Progenitor cell of endocrine pancreas (in vitro differentiated cells): Measurements from ENCODE around the gene STARD3. TPM values are rescaled to one million over a fixed set of nuclear protein-coding genes. Genes with fewer than 3 reads are reported as not detected.
A peak's percentile ranks its signal among the peaks of the same experiment; 100 is the strongest.

Experiments used
- DNase-seq: peaks from one replicate; pipeline ENCODE4 v3.0.0; 2021; ENCODE audit warnings: low spot score; ENCODE audit not compliant: unreplicated experiment
- H3K27ac Mint-ChIP-seq: 2 replicates; pipeline ENCODE4 v1.8.0; 2021; ENCODE audit warnings: mild to moderate bottlenecking, moderate library complexity, mixed read lengths
- H3K27me3 Mint-ChIP-seq: 2 replicates; pipeline ENCODE4 v1.8.0; 2021; ENCODE audit warnings: mixed read lengths
- H3K36me3 Mint-ChIP-seq: 2 replicates; pipeline ENCODE4 v1.8.0; 2022; ENCODE audit warnings: mixed read lengths; ENCODE audit not compliant: insufficient read depth
- H3K4me1 Mint-ChIP-seq: 2 replicates; pipeline ENCODE4 v1.8.0; 2021; ENCODE audit warnings: low read depth, mixed read lengths
- H3K4me3 Mint-ChIP-seq: 2 replicates; pipeline ENCODE4 v1.8.0; 2021; ENCODE audit warnings: low read depth, mild to moderate bottlenecking, moderate library complexity, mixed read lengths
- H3K9me3 Mint-ChIP-seq: 2 replicates; pipeline ENCODE4 v1.8.0; 2021; ENCODE audit warnings: low read depth, mixed read lengths
- CTCF ChIP-seq: fragments of 200-600 bp; sonication (generic); IDR thresholded peaks from one replicate; pipeline ENCODE4 v1.5.0; 2021; ENCODE audit warnings: antibody characterized with exemption, mild to moderate bottlenecking; ENCODE audit not compliant: unreplicated experiment
- total RNA-seq: library from RNA; stranded (reverse); gene quantifications from 2 replicates; pipeline ENCODE4 v1.2.1, GENCODE V29; 2021

STARD3 gene
- total RNA-seq, 1 donor from 2014 or later: 57.0 TPM

GRCh38 chr17:39673335-39674081 is 36.6 kb downstream of the STARD3 start:
- Mint-ChIP-seq H3K4me1 (peaks cover 6% of the 10 kb centered on the region), H3K27ac (no peak overlapping the region), H3K9me3 (no peaks in the 10 kb centered on the region), H3K27me3 (peaks cover 27% of the 10 kb centered on the region), H3K4me3 (no peak overlapping the region), H3K36me3 (peaks cover 1% of the 10 kb centered on the region)
- DNase-seq: no peak
- TF ChIP-seq CTCF: no peak

GRCh38 chr17:39674179-39674578 is 37.2 kb downstream of the STARD3 start:
- no peak overlapping the region for H3K4me3 Mint-ChIP-seq
- peaks cover 1% of the 10 kb centered on the region for H3K36me3 Mint-ChIP-seq
- H3K4me1 Mint-ChIP-seq: peaks cover 8% of the 10 kb centered on the region
- H3K27ac Mint-ChIP-seq: no peak overlapping the region
- no peaks in the 10 kb centered on the region for H3K9me3 Mint-ChIP-seq
- peaks cover 21% of the 10 kb centered on the region for H3K27me3 Mint-ChIP-seq
- no peak for TF ChIP-seq CTCF
- DNase-seq: no peak

GRCh38 chr17:39674702-39675389 is 37.9 kb downstream of the STARD3 start:
- peak overlapping the region; percentile 84 for H3K27ac Mint-ChIP-seq
- no peak for TF ChIP-seq CTCF
- H3K9me3 Mint-ChIP-seq: no peaks in the 10 kb centered on the region
- DNase-seq: no peak
- no peak overlapping the region for H3K4me3 Mint-ChIP-seq
- peaks cover 17% of the 10 kb centered on the region for H3K27me3 Mint-ChIP-seq
- H3K36me3 Mint-ChIP-seq: peaks cover 2% of the 10 kb centered on the region
- peaks cover 8% of the 10 kb centered on the region for H3K4me1 Mint-ChIP-seq

- Mint-ChIP-seq H3K36me3 (peaks cover 3% of the 10 kb centered on the region), H3K4me3 (no peak overlapping the region), H3K4me1 (peaks cover 8% of the 10 kb centered on the region), H3K27ac (peak overlapping the region; percentile 84), H3K27me3 (peaks cover 12% of the 10 kb centered on the region), H3K9me3 (no peaks in the 10 kb centered on the region)
- DNase-seq: no peak
- no peak for TF ChIP-seq CTCF
These were observed 38.6 kb downstream of the STARD3 start for GRCh38 chr17:39675390-39676082.

GRCh38 chr17:39676198-39676819 is 39.4 kb downstream of the STARD3 start:
- no peaks in the 10 kb centered on the region for H3K9me3 Mint-ChIP-seq
- peaks cover 7% of the 10 kb centered on the region for H3K27me3 Mint-ChIP-seq
- no peak overlapping the region for H3K27ac Mint-ChIP-seq
- no peak overlapping the region for H3K4me3 Mint-ChIP-seq
- H3K4me1 Mint-ChIP-seq: peaks cover 8% of the 10 kb centered on the region
- TF ChIP-seq CTCF: no peak
- H3K36me3 Mint-ChIP-seq: peaks cover 6% of the 10 kb centered on the region
- DNase-seq: no peak
